ENCODE results near the gene ROPN1B.
"Not testable (repeated sequence)": the region's sequence is repeated elsewhere in the genome, so short reads cannot be mapped to it uniquely, and the experiment has no call there.

GRCh38 chr3:125996751-125997150, 27.8 kb downstream of the ROPN1B start:
- not testable (repeated sequence) for TF ChIP-seq CTCF (conservative IDR thresholded peaks at IDR 0.05 in 1 of 2, IDR thresholded peaks at IDR 0.05 in 1 of 2; ENCODE audit: low read depth in 1 of 2, low read length in 2 of 2); EZH2 (IDR thresholded peaks at IDR 0.05; ENCODE audit: low read length, missing control alignments)

Measured in fibroblast of lung (primary cell).